Measurements from ENCODE around the gene OTUB2. TPM values are rescaled to one million over a fixed set of nuclear protein-coding genes. Genes with fewer than 3 reads are reported as not detected.

Gene OTUB2
- total RNA-seq, 1 experiment from 2014 or later, result 22.2 TPM

- no peak for TF ChIP-seq CTCF (IDR thresholded peaks at IDR 0.05; ENCODE audit: unreplicated experiment)
- no peak overlapping the region for H3K27ac Mint-ChIP-seq (ENCODE audit: unreplicated experiment)
- CTCF ChIA-PET, result interaction anchor here (0.6 to 4.0 kb wide), 4 partner anchors 30 to 853 kb away, joined by 5 to 29 read pairs (median 12); no protein-coding TSS in a partner anchor
- no peak overlapping the region for H3K4me3 Mint-ChIP-seq (ENCODE audit: low read depth, unreplicated experiment)
- intact Hi-C loops (cut with micrococcal nuclease; ENCODE audit: unreplicated experiment), result no loop called here
- no peaks in the 10 kb centered on the region for H3K27me3 Mint-ChIP-seq (ENCODE audit: unreplicated experiment)
- H3K9me3 Mint-ChIP-seq (ENCODE audit: low read depth, unreplicated experiment), result no peaks in the 10 kb centered on the region
- peaks cover 28% of the 10 kb centered on the region for H3K4me1 Mint-ChIP-seq (ENCODE audit: low read depth, unreplicated experiment)
- peaks cover 10% of the 10 kb centered on the region for H3K36me3 Mint-ChIP-seq (ENCODE audit: insufficient read depth, unreplicated experiment)
- no peak for DNase-seq
- no TSS peak for BruUV-seq (replicated peaks)
These were observed 27.9 kb upstream of the OTUB2 start for GRCh38 chr14:93997916-93998870.

- no peak overlapping the region for H3K27ac Mint-ChIP-seq (ENCODE audit: unreplicated experiment)
- TF ChIP-seq CTCF (IDR thresholded peaks at IDR 0.05; ENCODE audit: unreplicated experiment), result no peak
- DNase-seq, result no peak
- H3K27me3 Mint-ChIP-seq (ENCODE audit: unreplicated experiment), result no peaks in the 10 kb centered on the region
- H3K4me3 Mint-ChIP-seq (ENCODE audit: low read depth, unreplicated experiment), result no peak overlapping the region
- no TSS peak for BruUV-seq (replicated peaks)
- peaks cover 28% of the 10 kb centered on the region for H3K4me1 Mint-ChIP-seq (ENCODE audit: low read depth, unreplicated experiment)
- CTCF ChIA-PET, result interaction anchor here (1.2 to 4.0 kb wide), 2 partner anchors 58 to 95 kb away, joined by 4 to 29 read pairs; no protein-coding TSS in a partner anchor
- H3K9me3 Mint-ChIP-seq (ENCODE audit: low read depth, unreplicated experiment), result no peaks in the 10 kb centered on the region
- intact Hi-C loops (cut with micrococcal nuclease; ENCODE audit: unreplicated experiment), result no loop called here
- peaks cover 10% of the 10 kb centered on the region for H3K36me3 Mint-ChIP-seq (ENCODE audit: insufficient read depth, unreplicated experiment)
These were observed 27.2 kb upstream of the OTUB2 start for GRCh38 chr14:93998871-93999403.

GRCh38 chr14:93999573-93999972 is 26.6 kb upstream of the OTUB2 start:
- Mint-ChIP-seq H3K4me1 (ENCODE audit: low read depth, unreplicated experiment) (peaks cover 28% of the 10 kb centered on the region), H3K36me3 (ENCODE audit: insufficient read depth, unreplicated experiment) (peaks cover 10% of the 10 kb centered on the region), H3K27ac (ENCODE audit: unreplicated experiment) (no peak overlapping the region), H3K27me3 (ENCODE audit: unreplicated experiment) (no peaks in the 10 kb centered on the region), H3K4me3 (ENCODE audit: low read depth, unreplicated experiment) (no peak overlapping the region), H3K9me3 (ENCODE audit: low read depth, unreplicated experiment) (no peaks in the 10 kb centered on the region)
- no peak for DNase-seq
- no peak for TF ChIP-seq CTCF (IDR thresholded peaks at IDR 0.05; ENCODE audit: unreplicated experiment)
- BruUV-seq (replicated peaks), result no TSS peak
- CTCF ChIA-PET, result interaction anchor here (1.2 to 4.0 kb wide), 2 partner anchors 59 to 96 kb away, joined by 4 to 29 read pairs; no protein-coding TSS in a partner anchor
- intact Hi-C loops (cut with micrococcal nuclease; ENCODE audit: unreplicated experiment), result no loop called here

- BruUV-seq (replicated peaks), result no TSS peak
- CTCF ChIA-PET, result interaction anchor here (0.9 to 4.0 kb wide), 5 partner anchors 21 to 97 kb away, joined by 3 to 29 read pairs (median 3); no protein-coding TSS in a partner anchor
- Mint-ChIP-seq H3K4me3 (ENCODE audit: low read depth, unreplicated experiment) (no peak overlapping the region), H3K4me1 (ENCODE audit: low read depth, unreplicated experiment) (peaks cover 33% of the 10 kb centered on the region), H3K27ac (ENCODE audit: unreplicated experiment) (no peak overlapping the region), H3K9me3 (ENCODE audit: low read depth, unreplicated experiment) (no peaks in the 10 kb centered on the region), H3K27me3 (ENCODE audit: unreplicated experiment) (no peaks in the 10 kb centered on the region), H3K36me3 (ENCODE audit: insufficient read depth, unreplicated experiment) (peaks cover 10% of the 10 kb centered on the region)
- intact Hi-C loops (cut with micrococcal nuclease; ENCODE audit: unreplicated experiment), result no loop called here
- TF ChIP-seq CTCF (IDR thresholded peaks at IDR 0.05; ENCODE audit: unreplicated experiment), result no peak
- no peak for DNase-seq
These were observed 25.9 kb upstream of the OTUB2 start for GRCh38 chr14:94000267-94000666.

Data from Calu3 (cell line).